ENCODE measurements around the gene KRTAP21-2. TPM values are rescaled to one million over a fixed set of nuclear protein-coding genes. Genes with fewer than 3 reads are reported as not detected.

The KRTAP21-2 gene
- total and polyA plus RNA-seq, 2 donors (not counting 3 experiments of a cell fraction or from before 2014, with no cell fraction given), result not detected

DNA sequence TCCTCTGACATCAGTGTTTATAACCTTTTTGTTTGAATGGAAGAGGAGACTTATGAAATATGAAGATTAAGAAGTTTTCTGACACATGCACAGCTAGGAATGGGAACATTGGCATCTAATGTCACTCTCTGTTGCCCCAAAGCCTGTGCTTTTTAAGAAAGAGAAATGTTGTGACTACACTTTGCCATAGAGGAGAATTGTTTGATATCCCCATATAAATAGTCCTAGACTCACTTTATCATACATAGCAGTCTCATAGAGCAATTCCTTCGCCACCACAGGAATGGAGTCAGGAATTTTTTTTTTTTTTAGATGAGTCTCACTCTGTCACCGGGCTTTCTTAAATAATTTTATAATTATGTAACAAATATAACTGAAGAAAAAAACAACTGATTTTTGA, 30.0 kb downstream of the KRTAP21-2 start:
- BruUV-seq (replicated peaks), result no TSS peak
- ChIA-PET POLR2A (no interaction called here), CTCF (no interaction called here)
- FAIRE-seq (no peak), DNase-seq (ENCODE audit: low read depth, low spot score) (no peak)
- no peaks in the 10 kb centered on the region for H3K9me1 ChIP-seq (replicated peaks; ENCODE audit: control insufficient read depth, extremely low read depth, insufficient read depth, low read length)
- no peaks in the 10 kb centered on the region for H3K36me3 ChIP-seq (ENCODE audit: control insufficient read depth in 2 of 2, extremely low read depth in 1 of 2, insufficient read depth in 2 of 2, low read length in 2 of 2)
- H3K4me1 ChIP-seq (ENCODE audit: control insufficient read depth, extremely low read depth, insufficient read depth, low read length), result no peaks in the 10 kb centered on the region
- dilution Hi-C loops (cut with MboI; ENCODE audit: extremely low pct_ligation_motif_present, low sequenced_read_pairs) (no loop called here), intact Hi-C loops (cut with micrococcal nuclease) (no loop called here)
- no peaks in the 10 kb centered on the region for H3K79me2 ChIP-seq (ENCODE audit: control insufficient read depth, insufficient read depth, low read length)
- TF ChIP-seq POLR2A (IDR thresholded peaks at IDR 0.05; ENCODE audit: low read depth, low read length), result no peak
- no peak for TF ChIP-seq EZH2 (IDR thresholded peaks at IDR 0.05; ENCODE audit: borderline replicate concordance, low read depth, low read length, severe bottlenecking)
- no peak for TF ChIP-seq MYC (IDR thresholded peaks at IDR 0.05; ENCODE audit: low read depth, low read length)
- TF ChIP-seq, protein P1, sequence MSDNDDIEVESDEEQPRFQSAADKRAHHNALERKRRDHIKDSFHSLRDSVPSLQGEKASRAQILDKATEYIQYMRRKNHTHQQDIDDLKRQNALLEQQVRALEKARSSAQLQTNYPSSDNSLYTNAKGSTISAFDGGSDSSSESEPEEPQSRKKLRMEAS (IDR thresholded peaks at IDR 0.05; ENCODE audit: insufficient read depth, insufficient read length), result no peak
- TF ChIP-seq JUN (IDR thresholded peaks at IDR 0.05; ENCODE audit: borderline replicate concordance, insufficient read depth, insufficient read length, low read depth), result no peak
- no peak for TF ChIP-seq GATA2 (IDR thresholded peaks at IDR 0.05; ENCODE audit: insufficient read depth, insufficient read length, low read depth, low read length)
- no peak for TF ChIP-seq POLR2AphosphoS5 (IDR thresholded peaks at IDR 0.05; ENCODE audit: insufficient read depth, low read depth, low read length)
- no peak for TF ChIP-seq FOS (IDR thresholded peaks at IDR 0.05; ENCODE audit: borderline replicate concordance, insufficient read depth, low read length)
- TF ChIP-seq, protein P2, sequence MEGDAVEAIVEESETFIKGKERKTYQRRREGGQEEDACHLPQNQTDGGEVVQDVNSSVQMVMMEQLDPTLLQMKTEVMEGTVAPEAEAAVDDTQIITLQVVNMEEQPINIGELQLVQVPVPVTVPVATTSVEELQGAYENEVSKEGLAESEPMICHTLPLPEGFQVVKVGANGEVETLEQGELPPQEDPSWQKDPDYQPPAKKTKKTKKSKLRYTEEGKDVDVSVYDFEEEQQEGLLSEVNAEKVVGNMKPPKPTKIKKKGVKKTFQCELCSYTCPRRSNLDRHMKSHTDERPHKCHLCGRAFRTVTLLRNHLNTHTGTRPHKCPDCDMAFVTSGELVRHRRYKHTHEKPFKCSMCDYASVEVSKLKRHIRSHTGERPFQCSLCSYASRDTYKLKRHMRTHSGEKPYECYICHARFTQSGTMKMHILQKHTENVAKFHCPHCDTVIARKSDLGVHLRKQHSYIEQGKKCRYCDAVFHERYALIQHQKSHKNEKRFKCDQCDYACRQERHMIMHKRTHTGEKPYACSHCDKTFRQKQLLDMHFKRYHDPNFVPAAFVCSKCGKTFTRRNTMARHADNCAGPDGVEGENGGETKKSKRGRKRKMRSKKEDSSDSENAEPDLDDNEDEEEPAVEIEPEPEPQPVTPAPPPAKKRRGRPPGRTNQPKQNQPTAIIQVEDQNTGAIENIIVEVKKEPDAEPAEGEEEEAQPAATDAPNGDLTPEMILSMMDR (IDR thresholded peaks at IDR 0.05; ENCODE audit: extremely low read depth in 1 of 2, insufficient read depth in 1 of 2, low read depth in 1 of 2, low read length in 2 of 2), result no peak
- H3K4me3 ChIP-seq (replicated peaks in 1 of 3; ENCODE audit: insufficient read depth in 1 of 3, low read depth in 1 of 3, low read length in 3 of 3), result no peak overlapping the region
- no peaks in the 10 kb centered on the region for H3K27me3 ChIP-seq (ENCODE audit: control insufficient read depth in 2 of 2, insufficient read depth in 2 of 2, low read length in 2 of 2)
- no peak overlapping the region for H2AFZ ChIP-seq (ENCODE audit: low read depth, low read length)
- no peaks in the 10 kb centered on the region for H4K20me1 ChIP-seq (replicated peaks; ENCODE audit: control insufficient read depth, extremely low read depth, insufficient read depth, low read length)
- H3K9me3 ChIP-seq (replicated peaks; ENCODE audit: control insufficient read depth, insufficient read depth, low read length), result no peaks in the 10 kb centered on the region
- H3K4me2 ChIP-seq (ENCODE audit: insufficient read depth, low read length), result no peak overlapping the region
- H3K27ac ChIP-seq (ENCODE audit: insufficient read depth, low read depth, low read length), result no peak overlapping the region
- no peak overlapping the region for H3K9ac ChIP-seq (replicated peaks; ENCODE audit: extremely low read depth, insufficient read depth, low read length)
